Astrocyte (in vitro differentiated cells and primary cell): ENCODE data around the gene GPA33. TPM values are rescaled to one million over a fixed set of nuclear protein-coding genes. Genes with fewer than 3 reads are reported as not detected.

Experiments
- DNase-seq: peaks from one replicate; pipeline ENCODE4 v3.0.0-alpha.2; 2010; ENCODE audit warnings: low read depth
- FAIRE-seq: peaks from 2 replicates; lab custom pipeline; 2011; peaks lifted over from hg19 to GRCh38; lab: Jason Lieb, UNC
- H2AFZ ChIP-seq: 2 replicates; pipeline ENCODE4 v1.6.0; 2012; ENCODE audit warnings: low read depth, low read length, inconsistent platforms
- H3K27ac ChIP-seq: 2 replicates; pipeline ENCODE4 v1.5.1; 2011; ENCODE audit warnings: low read depth, low read length, inconsistent platforms
- H3K27me3 ChIP-seq: 2 replicates; pipeline ENCODE4 v1.6.0; 2011; ENCODE audit warnings: low read length, inconsistent platforms; ENCODE audit not compliant: insufficient read depth
- H3K36me3 ChIP-seq: 2 replicates; pipeline ENCODE4 v1.5.1; 2011; ENCODE audit warnings: low read length, inconsistent platforms; ENCODE audit not compliant: insufficient read depth
- H3K4me1 ChIP-seq: 2 replicates; pipeline ENCODE4 v1.5.1; 2011; ENCODE audit warnings: low read length, inconsistent platforms; ENCODE audit not compliant: insufficient read depth
- H3K4me2 ChIP-seq: 2 replicates; pipeline ENCODE4 v1.6.0; 2012; ENCODE audit warnings: low read length, inconsistent platforms
- H3K4me3 ChIP-seq: 2 replicates; pipeline ENCODE4 v1.5.1; 2011; ENCODE audit warnings: low read depth, mild to moderate bottlenecking, low read length, inconsistent platforms; ENCODE audit not compliant: insufficient read depth
- H3K79me2 ChIP-seq: 2 replicates; pipeline ENCODE4 v1.6.0; 2012; ENCODE audit warnings: mild to moderate bottlenecking, low read length, inconsistent platforms; ENCODE audit not compliant: insufficient read depth
- H3K9ac ChIP-seq: 2 replicates; pipeline ENCODE4 v1.6.0; 2012; ENCODE audit warnings: mild to moderate bottlenecking, low read length, inconsistent platforms
- H3K9me3 ChIP-seq: 2 replicates; pipeline ENCODE4 v1.5.1; 2012; ENCODE audit warnings: low read depth, mild to moderate bottlenecking, low read length, inconsistent platforms; ENCODE audit not compliant: insufficient read depth
- H4K20me1 ChIP-seq: 2 replicates; pipeline ENCODE4 v1.6.0; 2012; ENCODE audit warnings: low read length, inconsistent platforms; ENCODE audit not compliant: insufficient read depth
- H3K27ac Mint-ChIP-seq: one replicate; pipeline ENCODE4 v1.8.0; 2021; ENCODE audit warnings: mild to moderate bottlenecking, mixed read lengths; ENCODE audit not compliant: unreplicated experiment
- H3K27me3 Mint-ChIP-seq: one replicate; pipeline ENCODE4 v1.8.0; 2021; ENCODE audit warnings: low read depth, mixed read lengths; ENCODE audit not compliant: unreplicated experiment
- H3K36me3 Mint-ChIP-seq: one replicate; pipeline ENCODE4 v1.8.0; 2021; ENCODE audit warnings: low read depth, mixed read lengths; ENCODE audit not compliant: unreplicated experiment
- H3K4me1 Mint-ChIP-seq: one replicate; pipeline ENCODE4 v1.8.0; 2021; ENCODE audit warnings: low read depth, mixed read lengths; ENCODE audit not compliant: unreplicated experiment
- H3K4me3 Mint-ChIP-seq: one replicate; pipeline ENCODE4 v1.8.0; 2021; ENCODE audit warnings: mild to moderate bottlenecking, moderate library complexity, mixed read lengths; ENCODE audit not compliant: unreplicated experiment
- H3K9me3 Mint-ChIP-seq: one replicate; pipeline ENCODE4 v1.8.0; 2021; ENCODE audit warnings: mild to moderate bottlenecking, mixed read lengths; ENCODE audit not compliant: unreplicated experiment
- EZH2 ChIP-seq: IDR thresholded peaks from 2 replicates; pipeline ENCODE4 v1.6.1; 2012; ENCODE audit warnings: mild to moderate bottlenecking, low read length, inconsistent platforms; ENCODE audit not compliant: insufficient read depth
- total RNA-seq: library from RNA; stranded (reverse); gene quantifications from 2 replicates; pipeline ENCODE4 v1.2.1, GENCODE V29; 2021
- TF ChIP-seq, protein P1 (sequence below): IDR thresholded peaks from 2 replicates; pipeline ENCODE4 v1.5.1; 2011; ENCODE audit warnings: low read depth, mild to moderate bottlenecking, inconsistent platforms, low read length, moderate library complexity; ENCODE audit not compliant: insufficient read depth

GPA33 gene
- total RNA-seq, 1 donor from 2014 or later = 1.2 TPM

DNA sequence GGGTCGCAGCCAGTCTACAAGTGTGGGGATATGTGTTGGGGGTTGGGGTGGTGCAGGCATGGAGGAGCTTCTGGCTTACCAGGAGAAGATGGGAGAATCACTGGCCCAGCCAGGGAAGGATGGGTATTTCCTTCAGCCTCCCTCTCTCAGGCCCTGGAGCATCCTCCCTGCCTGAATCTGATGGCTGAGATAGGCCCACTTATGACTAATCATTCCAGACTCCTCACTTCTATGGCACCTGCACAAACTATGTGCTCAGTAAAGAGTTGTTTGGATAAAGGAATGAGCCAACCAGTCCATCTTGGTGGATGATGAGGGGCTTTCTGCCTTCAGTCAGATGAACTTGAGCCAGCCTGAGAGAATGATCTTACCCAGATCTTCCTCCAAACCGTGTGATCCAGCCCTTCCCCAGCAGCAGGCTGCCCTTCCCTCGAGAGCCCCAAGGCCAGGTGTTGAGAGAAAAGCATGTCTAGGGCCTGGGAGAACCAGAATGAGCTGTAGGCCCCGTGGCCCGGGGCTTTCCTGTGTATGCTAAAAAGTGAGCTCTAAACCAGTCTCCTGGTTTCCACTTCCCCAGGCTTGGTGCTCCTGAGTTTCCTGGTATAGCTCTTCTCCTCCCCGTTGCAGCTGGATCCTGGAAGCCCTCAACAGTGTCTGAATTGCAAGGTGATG is 1.3 kb downstream of the GPA33 start:
- Mint-ChIP-seq H3K36me3 (no peaks in the 10 kb centered on the region), H3K4me3 (no peak overlapping the region), H3K27me3 (peaks cover 1% of the 10 kb centered on the region), H3K9me3 (no peaks in the 10 kb centered on the region), H3K27ac (no peak overlapping the region), H3K4me1 (peaks cover 8% of the 10 kb centered on the region)
- DNase-seq (no peak), FAIRE-seq (no peak)
- H3K79me2 ChIP-seq = no peaks in the 10 kb centered on the region
- no peak overlapping the region for H2AFZ ChIP-seq
- TF ChIP-seq, protein P1, sequence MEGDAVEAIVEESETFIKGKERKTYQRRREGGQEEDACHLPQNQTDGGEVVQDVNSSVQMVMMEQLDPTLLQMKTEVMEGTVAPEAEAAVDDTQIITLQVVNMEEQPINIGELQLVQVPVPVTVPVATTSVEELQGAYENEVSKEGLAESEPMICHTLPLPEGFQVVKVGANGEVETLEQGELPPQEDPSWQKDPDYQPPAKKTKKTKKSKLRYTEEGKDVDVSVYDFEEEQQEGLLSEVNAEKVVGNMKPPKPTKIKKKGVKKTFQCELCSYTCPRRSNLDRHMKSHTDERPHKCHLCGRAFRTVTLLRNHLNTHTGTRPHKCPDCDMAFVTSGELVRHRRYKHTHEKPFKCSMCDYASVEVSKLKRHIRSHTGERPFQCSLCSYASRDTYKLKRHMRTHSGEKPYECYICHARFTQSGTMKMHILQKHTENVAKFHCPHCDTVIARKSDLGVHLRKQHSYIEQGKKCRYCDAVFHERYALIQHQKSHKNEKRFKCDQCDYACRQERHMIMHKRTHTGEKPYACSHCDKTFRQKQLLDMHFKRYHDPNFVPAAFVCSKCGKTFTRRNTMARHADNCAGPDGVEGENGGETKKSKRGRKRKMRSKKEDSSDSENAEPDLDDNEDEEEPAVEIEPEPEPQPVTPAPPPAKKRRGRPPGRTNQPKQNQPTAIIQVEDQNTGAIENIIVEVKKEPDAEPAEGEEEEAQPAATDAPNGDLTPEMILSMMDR = no peak
- TF ChIP-seq EZH2 = no peak
- H4K20me1 ChIP-seq = no peaks in the 10 kb centered on the region
- H3K4me3 ChIP-seq = no peak overlapping the region
- H3K27me3 ChIP-seq = peaks cover 2% of the 10 kb centered on the region
- H3K36me3 ChIP-seq = no peaks in the 10 kb centered on the region
- no peak overlapping the region for H3K9ac ChIP-seq
- H3K9me3 ChIP-seq = no peaks in the 10 kb centered on the region
- H3K4me1 ChIP-seq = no peaks in the 10 kb centered on the region
- no peak overlapping the region for H3K4me2 ChIP-seq
- H3K27ac ChIP-seq = no peak overlapping the region

DNA sequence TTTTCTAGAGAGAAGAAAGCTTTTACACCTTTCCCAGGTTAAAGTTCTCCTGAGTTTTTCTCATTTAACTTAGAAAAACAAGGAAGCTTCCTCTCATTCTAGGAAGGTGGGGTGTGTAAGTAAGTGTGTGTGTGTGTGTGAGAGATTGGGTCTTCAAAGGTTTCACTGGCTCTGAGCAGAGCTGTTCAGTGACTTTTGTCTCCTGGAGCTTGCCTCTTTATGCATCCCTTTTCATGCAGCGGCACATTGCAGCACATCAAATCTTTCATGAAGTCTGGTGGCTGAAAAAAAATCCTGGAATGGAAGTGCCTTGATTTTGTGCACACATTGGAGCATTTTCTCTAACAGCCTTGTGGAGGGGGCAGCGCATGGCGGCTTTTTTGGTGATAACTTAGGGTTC is 3.4 kb downstream of the GPA33 start:
- Histone ChIP-seq H4K20me1 (no peaks in the 10 kb centered on the region), H3K27ac (no peak overlapping the region), H3K27me3 (peaks cover 8% of the 10 kb centered on the region), H3K9ac (no peak overlapping the region), H2AFZ (no peak overlapping the region), H3K4me1 (no peaks in the 10 kb centered on the region), H3K79me2 (no peaks in the 10 kb centered on the region), H3K4me3 (no peak overlapping the region), H3K4me2 (no peak overlapping the region), H3K9me3 (no peaks in the 10 kb centered on the region), H3K36me3 (no peaks in the 10 kb centered on the region)
- Mint-ChIP-seq H3K27me3 (peaks cover 6% of the 10 kb centered on the region), H3K9me3 (no peaks in the 10 kb centered on the region), H3K36me3 (no peaks in the 10 kb centered on the region), H3K4me3 (no peak overlapping the region), H3K27ac (no peak overlapping the region), H3K4me1 (no peaks in the 10 kb centered on the region)
- no peak for DNase-seq
- FAIRE-seq = no peak
- TF ChIP-seq EZH2 = no peak
- TF ChIP-seq, protein P1 = no peak

DNA sequence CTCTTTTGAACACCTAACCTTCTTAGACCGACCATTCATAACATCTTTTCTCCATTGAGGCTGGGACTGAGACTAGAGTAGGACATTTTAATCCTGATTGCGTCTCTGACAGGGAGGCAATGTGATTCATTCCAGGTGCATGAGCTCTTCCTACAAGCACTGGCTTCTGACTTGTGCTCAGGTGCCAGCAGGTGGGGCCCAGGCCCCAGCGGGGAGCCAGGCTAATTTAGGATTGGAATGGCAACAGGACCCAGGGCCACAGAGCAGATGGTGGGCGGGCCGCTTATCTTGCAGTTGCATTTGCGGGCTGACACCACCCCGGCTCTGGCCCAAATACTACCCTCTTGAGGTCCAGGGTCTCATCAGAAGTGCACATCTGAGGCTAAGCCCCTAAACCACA is 4.1 kb downstream of the GPA33 start:
- H3K9ac ChIP-seq = no peak overlapping the region
- H3K4me3 ChIP-seq = no peak overlapping the region
- H3K4me3 Mint-ChIP-seq = no peak overlapping the region
- H2AFZ ChIP-seq = no peak overlapping the region
- no peaks in the 10 kb centered on the region for H3K36me3 Mint-ChIP-seq
- no peak for TF ChIP-seq EZH2
- TF ChIP-seq, protein P1 = no peak
- H4K20me1 ChIP-seq = no peaks in the 10 kb centered on the region
- peaks cover 9% of the 10 kb centered on the region for H3K27me3 ChIP-seq
- H3K9me3 Mint-ChIP-seq = peaks cover 2% of the 10 kb centered on the region
- H3K79me2 ChIP-seq = no peaks in the 10 kb centered on the region
- no peak overlapping the region for H3K27ac Mint-ChIP-seq
- H3K4me1 Mint-ChIP-seq = no peaks in the 10 kb centered on the region
- H3K36me3 ChIP-seq = no peaks in the 10 kb centered on the region
- H3K4me1 ChIP-seq = no peaks in the 10 kb centered on the region
- peaks cover 9% of the 10 kb centered on the region for H3K27me3 Mint-ChIP-seq
- DNase-seq = no peak
- FAIRE-seq = no peak
- no peak overlapping the region for H3K4me2 ChIP-seq
- no peaks in the 10 kb centered on the region for H3K9me3 ChIP-seq
- no peak overlapping the region for H3K27ac ChIP-seq
